Activated B cell treated with CpG ODN at 0.5 μM for 24 hours (primary cell): ENCODE data around the gene TMEM129. TPM values are rescaled to one million over a fixed set of nuclear protein-coding genes. Genes with fewer than 3 reads are reported as not detected.

Experiments used
- ATAC-seq: fragments of 200-7000 bp; cut with Tn5 transposase; one replicate; pipeline ENCODE4 v1.10.0; 2021; ENCODE audit warnings: low read depth, mild to moderate bottlenecking, moderate library complexity
- CTCF ChIA-PET: fragments of 350-600 bp; sonication (Branson Sonifier 250); formaldehyde crosslinking; loops from one replicate; lab custom pipeline; 2021; ENCODE audit warnings: antibody characterized with exemption; lab: Charles Lee
- POLR2A ChIA-PET: fragments of 350-600 bp; sonication (Branson Sonifier 250); formaldehyde crosslinking; loops from one replicate; lab custom pipeline; 2021; ENCODE audit warnings: antibody characterized with exemption; lab: Charles Lee
- DNase-seq: peaks from one replicate; pipeline ENCODE4 v3.0.0; 2022
- H3K27ac Mint-ChIP-seq: one replicate; pipeline ENCODE4 v1.8.0; 2020; ENCODE audit warnings: mixed read lengths
- H3K27me3 Mint-ChIP-seq: one replicate; pipeline ENCODE4 v1.8.0; 2021; ENCODE audit warnings: mixed read lengths
- H3K36me3 Mint-ChIP-seq: one replicate; pipeline ENCODE4 v1.8.0; 2021; ENCODE audit warnings: low read depth, mixed read lengths
- H3K4me1 Mint-ChIP-seq: one replicate; pipeline ENCODE4 v1.8.0; 2021; ENCODE audit warnings: mixed read lengths
- H3K4me3 Mint-ChIP-seq: one replicate; pipeline ENCODE4 v1.8.0; 2020; ENCODE audit warnings: mild to moderate bottlenecking, mixed read lengths
- H3K9me3 Mint-ChIP-seq: one replicate; pipeline ENCODE4 v1.8.0; 2020; ENCODE audit warnings: mixed read lengths
- CTCF ChIP-seq: fragments of 200-600 bp; IDR thresholded peaks from one replicate; pipeline ENCODE4 v1.8.0; 2022; ENCODE audit warnings: antibody characterized with exemption, mild to moderate bottlenecking
- intact Hi-C: fragments of 100-400 bp; cut with micrococcal nuclease; formaldehyde crosslinking; loops from one replicate; pipeline ENCODE4 v1.15.1; 2024
- total RNA-seq: library from RNA; stranded (reverse); gene quantifications from 2 replicates; pipeline ENCODE4 v1.2.3, GENCODE V29; 2022

TMEM129 gene
- total RNA-seq, 1 donor from 2014 or later, result 23.7 TPM

- no peak for TF ChIP-seq CTCF
- H3K4me1 Mint-ChIP-seq, result peaks cover 65% of the 10 kb centered on the region
- ATAC-seq, result no peak
- DNase-seq, result no peak
- H3K36me3 Mint-ChIP-seq, result peaks cover 12% of the 10 kb centered on the region
- peak overlapping the region; percentile 92 for H3K27ac Mint-ChIP-seq
- intact Hi-C loops, result loop anchor here (1.0 to 5.0 kb wide), 3 partner anchors 10 to 710 kb away; partner anchors contain the start of genes FGFRL1 and SLBP
- POLR2A ChIA-PET, result interaction anchor here (0.7 to 8.1 kb wide), 12 partner anchors 8 to 149 kb away, joined by 3 to 138 read pairs (median 5); partner anchors contain the start of genes LETM1, NSD2 and SLBP
- H3K9me3 Mint-ChIP-seq, result no peaks in the 10 kb centered on the region
- CTCF ChIA-PET, result interaction anchor here (0.8 to 10.9 kb wide), 4 partner anchors 9 to 28 kb away, joined by 3 to 286 read pairs (median 16); partner anchors contain the start of gene SLBP
- H3K4me3 Mint-ChIP-seq, result peak overlapping the region; percentile 83
- H3K27me3 Mint-ChIP-seq, result no peaks in the 10 kb centered on the region
Measured at GRCh38 chr4:1721666-1722550, 785 bp upstream of the TMEM129 start.

GRCh38 chr4:1720163-1720983 lies 750 bp downstream of the TMEM129 start:
- H3K27me3 Mint-ChIP-seq, result no peaks in the 10 kb centered on the region
- peak overlapping the region; percentile 87 for H3K27ac Mint-ChIP-seq
- no peak for TF ChIP-seq CTCF
- peak; percentile 6 for ATAC-seq
- H3K36me3 Mint-ChIP-seq, result peaks cover 14% of the 10 kb centered on the region
- intact Hi-C loops, result loop anchor here (2.0 to 5.0 kb wide), 2 partner anchors 140 to 708 kb away; partner anchors contain the start of gene FGFRL1
- ChIA-PET CTCF (interaction anchor here (0.8 to 4.1 kb wide), 3 partner anchors 8 to 28 kb away, joined by 3 to 28 read pairs (median 4); partner anchors contain the start of gene SLBP), POLR2A (interaction anchor here (0.5 to 8.1 kb wide), 10 partner anchors 7 to 799 kb away, joined by 3 to 138 read pairs (median 3); partner anchors contain the start of genes LETM1 and SLBP)
- H3K4me1 Mint-ChIP-seq, result peaks cover 69% of the 10 kb centered on the region
- H3K9me3 Mint-ChIP-seq, result no peaks in the 10 kb centered on the region
- peak overlapping the region; percentile 89 for H3K4me3 Mint-ChIP-seq
- peak; percentile 50 for DNase-seq

- intact Hi-C loops, result loop anchor here (10.0 kb wide), 1 partner anchor 1357 kb away; the partner anchor contains the start of genes HTT and HTT-AS
- ATAC-seq (no peak), DNase-seq (no peak)
- Mint-ChIP-seq H3K9me3 (no peaks in the 10 kb centered on the region), H3K27me3 (no peaks in the 10 kb centered on the region), H3K4me3 (peak overlapping the region; percentile 58), H3K36me3 (peaks cover 16% of the 10 kb centered on the region), H3K4me1 (peaks cover 73% of the 10 kb centered on the region), H3K27ac (peak overlapping the region; percentile 41)
- CTCF ChIA-PET, result interaction anchor here (4.1 kb wide), 1 partner anchor 24 kb away, joined by 28 read pairs; no protein-coding TSS in a partner anchor
- no peak for TF ChIP-seq CTCF
- POLR2A ChIA-PET, result no interaction called here
Measured at GRCh38 chr4:1718095-1718850, 2.9 kb downstream of the TMEM129 start.

- ATAC-seq, result no peak
- no peak for TF ChIP-seq CTCF
- CTCF ChIA-PET, result interaction anchor here (4.1 kb wide), 1 partner anchor 24 kb away, joined by 28 read pairs; no protein-coding TSS in a partner anchor
- H3K9me3 Mint-ChIP-seq, result no peaks in the 10 kb centered on the region
- POLR2A ChIA-PET, result no interaction called here
- peak overlapping the region; percentile 41 for H3K27ac Mint-ChIP-seq
- H3K4me3 Mint-ChIP-seq, result no peak overlapping the region
- peaks cover 23% of the 10 kb centered on the region for H3K36me3 Mint-ChIP-seq
- intact Hi-C loops, result loop anchor here (10.0 kb wide), 1 partner anchor 1357 kb away; the partner anchor contains the start of genes HTT and HTT-AS
- DNase-seq, result no peak
- H3K27me3 Mint-ChIP-seq, result no peaks in the 10 kb centered on the region
- peaks cover 70% of the 10 kb centered on the region for H3K4me1 Mint-ChIP-seq
Measured at GRCh38 chr4:1717129-1718094, 3.7 kb downstream of the TMEM129 start.
